A673 (cell line): ENCODE data around the gene IGF1.

Experiments used
- CTCF ChIP-seq: fragments of 300-800, 200-600 bp; sonication (generic); conservative IDR thresholded peaks from 2 replicates; pipeline ENCODE4 v1.5.1; 2017; ENCODE audit warnings: low read depth, mild to moderate bottlenecking, antibody characterized with exemption, low read length, moderate library complexity, mixed read lengths
- EZH2 ChIP-seq: fragments of 200-600 bp; sonication (generic); IDR thresholded peaks from 2 replicates; pipeline ENCODE4 v1.6.1; 2017; ENCODE audit warnings: borderline replicate concordance, low read depth, mild to moderate bottlenecking, mixed read lengths, antibody characterized with exemption, low read length; ENCODE audit not compliant: poor library complexity, severe bottlenecking

DNA sequence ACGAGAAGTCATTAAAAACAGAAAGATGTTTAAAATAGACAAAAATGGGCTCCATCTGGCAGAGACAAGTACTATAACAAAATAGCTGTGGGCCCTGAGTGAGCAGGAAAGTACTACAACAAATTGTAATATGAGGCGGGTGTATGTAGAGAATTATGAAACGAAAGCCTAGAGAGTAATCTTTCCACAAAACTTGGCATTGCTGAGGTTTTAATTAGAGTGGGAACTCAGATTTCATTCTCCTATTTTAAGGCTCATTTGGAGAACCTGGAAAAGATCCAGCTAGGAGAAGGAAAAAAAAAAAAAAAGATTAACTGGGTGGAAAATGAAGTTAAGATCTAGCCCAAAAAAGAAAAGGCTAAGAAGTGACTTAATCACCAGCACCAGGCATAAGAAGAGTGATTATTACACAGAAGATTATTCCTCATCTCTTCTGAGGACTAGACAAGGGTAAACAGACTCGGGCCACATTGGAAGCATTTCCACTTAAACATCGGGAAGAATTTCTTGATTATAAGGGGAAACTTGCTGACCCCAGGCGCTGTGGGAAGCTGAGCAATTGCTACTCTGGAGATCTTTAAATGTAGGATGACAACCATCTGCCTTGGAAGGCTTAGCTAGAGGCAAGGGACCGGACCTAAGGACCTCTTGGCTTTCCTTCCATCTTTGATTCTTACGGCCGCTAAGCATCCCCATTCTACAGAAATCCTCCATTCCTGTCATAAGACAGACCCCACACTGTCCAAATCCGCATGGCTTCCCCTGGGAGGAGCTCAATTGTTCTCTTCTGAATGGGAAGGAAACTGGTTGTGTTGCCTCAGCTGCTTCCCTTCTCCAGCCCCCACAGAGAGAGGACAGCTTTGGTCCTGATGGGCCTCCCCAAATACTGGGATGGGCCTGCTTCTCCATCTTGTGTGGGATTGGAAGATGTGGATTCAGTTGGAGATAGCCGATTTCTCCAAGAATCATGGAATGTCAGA is 40.6 kb downstream of the IGF1 start:
- no peak for TF ChIP-seq CTCF
- no peak for TF ChIP-seq EZH2
